GM23338 (cell line): ENCODE measurements around the gene LRFN4. TPM values are rescaled to one million over a fixed set of nuclear protein-coding genes. Genes with fewer than 3 reads are reported as not detected.

Experiments used
- ATAC-seq: fragments of 200-7000 bp; cut with Tn5 transposase; 3 replicates; pipeline ENCODE4 v1.9.1; 2020
- DNase-seq: peaks from one replicate; pipeline ENCODE4 v3.0.0-alpha.2; 2015; ENCODE audit warnings: low spot score
- H2AFZ ChIP-seq: fragments of 200-600 bp; sonication (generic); 2 replicates; pipeline ENCODE4 v1.8.0; 2016; ENCODE audit warnings: antibody characterized with exemption, mild to moderate bottlenecking, moderate library complexity
- H3F3A ChIP-seq: fragments of 200-600 bp; sonication (generic); replicated peaks from 2 replicates; pipeline ENCODE4 v1.8.0; 2017; ENCODE audit warnings: antibody characterized with exemption, mixed run types, low read depth
- H3K27ac ChIP-seq: fragments of 200-600 bp; sonication (generic); 2 replicates; pipeline ENCODE4 v1.6.1; 2016; ENCODE audit warnings: low read depth
- H3K27me3 ChIP-seq: fragments of 200-600 bp; sonication (generic); 2 replicates; pipeline ENCODE4 v1.8.0; 2016; ENCODE audit warnings: mild to moderate bottlenecking, mixed run types, moderate library complexity; ENCODE audit not compliant: insufficient read depth
- H3K36me3 ChIP-seq: fragments of 200-600 bp; sonication (generic); 2 replicates; pipeline ENCODE4 v1.8.0; 2016; ENCODE audit warnings: mild to moderate bottlenecking; ENCODE audit not compliant: insufficient read depth
- H3K4me1 ChIP-seq: fragments of 200-600 bp; sonication (generic); 2 replicates; pipeline ENCODE4 v1.8.0; 2016; ENCODE audit warnings: mild to moderate bottlenecking, moderate library complexity; ENCODE audit not compliant: insufficient read depth
- H3K4me2 ChIP-seq: fragments of 200-600 bp; sonication (generic); 2 replicates; pipeline ENCODE4 v1.7.1; 2017; ENCODE audit warnings: mixed run types
- H3K4me3 ChIP-seq: fragments of 200-600 bp; sonication (generic); 2 replicates; pipeline ENCODE4 v1.6.1; 2016; ENCODE audit warnings: mixed run types
- H3K79me2 ChIP-seq: fragments of 200-600 bp; sonication (generic); replicated peaks from 2 replicates; pipeline ENCODE4 v1.8.0; 2017; ENCODE audit warnings: mild to moderate bottlenecking; ENCODE audit not compliant: insufficient read depth
- H3K9me2 ChIP-seq: fragments of 200-600 bp; sonication (generic); 2 replicates; pipeline ENCODE4 v1.8.0; 2017; ENCODE audit not compliant: insufficient read depth
- H4K20me1 ChIP-seq: fragments of 200-600 bp; sonication (generic); replicated peaks from 2 replicates; pipeline ENCODE4 v1.8.0; 2017; ENCODE audit warnings: mild to moderate bottlenecking; ENCODE audit not compliant: insufficient read depth
- H3K27ac Mint-ChIP-seq: 2 replicates; pipeline ENCODE4 v1.8.0; 2020; ENCODE audit warnings: inconsistent platforms, mild to moderate bottlenecking, moderate library complexity, mixed read lengths
- H3K27me3 Mint-ChIP-seq: 3 replicates; pipeline ENCODE4 v1.8.0; 2022; ENCODE audit warnings: low read depth, mild to moderate bottlenecking, moderate library complexity, mixed read lengths, inconsistent platforms; ENCODE audit not compliant: insufficient read depth, poor library complexity
- H3K36me3 Mint-ChIP-seq: 3 replicates; pipeline ENCODE4 v1.8.0; 2021; ENCODE audit warnings: low read depth, mild to moderate bottlenecking, inconsistent platforms, moderate library complexity, mixed read lengths
- H3K4me1 Mint-ChIP-seq: 3 replicates; pipeline ENCODE4 v1.8.0; 2020; ENCODE audit warnings: mild to moderate bottlenecking, inconsistent platforms, mixed read lengths
- H3K4me3 Mint-ChIP-seq: 3 replicates; pipeline ENCODE4 v1.8.0; 2021; ENCODE audit warnings: moderate library complexity, mild to moderate bottlenecking, inconsistent platforms, mixed read lengths
- H3K9me3 Mint-ChIP-seq: 3 replicates; pipeline ENCODE4 v1.8.0; 2020; ENCODE audit warnings: moderate library complexity, mild to moderate bottlenecking, inconsistent platforms, mixed read lengths
- CREB1 ChIP-seq: fragments of 250-450 bp; sonication (Bioruptor Pico); IDR thresholded peaks from 2 replicates; pipeline ENCODE4 v1.5.0; 2020; ENCODE audit warnings: low read depth, mild to moderate bottlenecking, moderate library complexity
- CTCF ChIP-seq, 2 experiments: fragments of 200-600 bp in 1 of 2; sonication (generic) in 1 of 2; conservative IDR thresholded peaks; 2 replicates each; pipeline versions ENCODE4 v1.5.1 to v1.6.1; 2016 to 2017; ENCODE audit warnings: antibody characterized with exemption in 2 of 2, low read depth in 2 of 2, mild to moderate bottlenecking in 2 of 2, moderate library complexity in 1 of 2
- ETS1 ChIP-seq: IDR thresholded peaks from 2 replicates; pipeline ENCODE4 v1.6.1; 2016; ENCODE audit warnings: antibody characterized with exemption
- EZH2 ChIP-seq: fragments of 200-600 bp; sonication (generic); IDR thresholded peaks from one replicate; pipeline ENCODE4 v1.8.0; 2017; ENCODE audit warnings: antibody characterized with exemption, mild to moderate bottlenecking, low read depth; ENCODE audit not compliant: unreplicated experiment
- EZH2phosphoT487 ChIP-seq: fragments of 200-600 bp; sonication (generic); IDR thresholded peaks from one replicate; pipeline ENCODE4 v1.8.1; 2018; ENCODE audit warnings: antibody characterized with exemption; ENCODE audit not compliant: unreplicated experiment
- JUNB ChIP-seq: IDR thresholded peaks from one replicate; pipeline ENCODE4 v1.6.1; 2016; ENCODE audit warnings: antibody characterized with exemption; ENCODE audit not compliant: unreplicated experiment
- NANOG ChIP-seq: IDR thresholded peaks from 2 replicates; pipeline ENCODE4 v1.6.1; 2016; ENCODE audit warnings: antibody characterized with exemption, borderline replicate concordance
- POLR2AphosphoS5 ChIP-seq: IDR thresholded peaks from 2 replicates; pipeline ENCODE4 v1.6.1; 2016; ENCODE audit warnings: antibody characterized with exemption, low read depth
- REST ChIP-seq: IDR thresholded peaks from one replicate; pipeline ENCODE4 v1.6.1; 2018; ENCODE audit warnings: antibody characterized with exemption; ENCODE audit not compliant: unreplicated experiment
- STAT1 ChIP-seq: IDR thresholded peaks from one replicate; pipeline ENCODE4 v1.6.1; 2016; ENCODE audit warnings: antibody characterized with exemption; ENCODE audit not compliant: unreplicated experiment
- ZNF114 ChIP-seq: fragments of 250-450 bp; sonication (Bioruptor Pico); IDR thresholded peaks from 2 replicates; pipeline ENCODE4 v1.5.0; 2020; ENCODE audit warnings: mild to moderate bottlenecking, moderate library complexity
- ZNF462 ChIP-seq: fragments of 250-450 bp; sonication (Bioruptor Pico); IDR thresholded peaks from 2 replicates; pipeline ENCODE4 v1.5.0; 2020; ENCODE audit warnings: mild to moderate bottlenecking, moderate library complexity
- polyA plus RNA-seq: library from polyadenylated mRNA; unstranded; fragments of >200 nt; fragmentation: Nextera tagmentation; extraction: Ambion mirVana; gene quantifications from 2 replicates; pipeline ENCODE4 v1.2.1, GENCODE V29; 2016
- total RNA-seq: library from RNA; depleted of rRNA; stranded (reverse); fragments of >200 nt; shearing (Covaris generic); gene quantifications from 2 replicates; pipeline ENCODE4 v1.2.3, GENCODE V29; 2014

Gene LRFN4
- total and polyA plus RNA-seq, 2 experiments from 2014 or later: 9.8 to 63.5 TPM

DNA sequence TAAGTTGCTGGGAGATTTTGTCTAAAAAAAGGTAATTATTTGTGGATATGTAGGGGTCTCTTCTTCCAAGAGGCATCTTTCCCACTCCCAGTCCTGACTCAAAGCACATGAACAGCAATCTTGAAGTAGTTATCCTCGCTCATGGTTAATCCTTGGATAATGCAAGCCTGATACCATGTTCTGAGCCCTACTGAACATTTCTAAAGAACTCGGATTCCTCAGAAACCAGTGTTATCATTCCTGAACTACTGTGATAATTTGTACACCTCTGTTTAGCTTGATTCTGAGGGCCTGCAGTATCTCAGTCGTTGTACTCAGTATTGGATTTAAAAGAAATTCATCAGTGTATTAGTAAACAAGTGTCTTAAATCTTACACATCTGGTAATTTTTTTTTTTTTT lies 36.0 kb upstream of the LRFN4 start:
- H3K27ac Mint-ChIP-seq: no peak overlapping the region

More for the DNA sequence above, 36.0 kb upstream of the LRFN4 start:
- H3F3A ChIP-seq: no peaks in the 10 kb centered on the region
- H3K36me3 ChIP-seq: no peaks in the 10 kb centered on the region
- H3K9me2 ChIP-seq: no peaks in the 10 kb centered on the region
- Mint-ChIP-seq H3K9me3 (no peaks in the 10 kb centered on the region), H3K4me1 (no peaks in the 10 kb centered on the region), H3K4me3 (no peak overlapping the region), H3K27me3 (no peaks in the 10 kb centered on the region), H3K36me3 (no peaks in the 10 kb centered on the region)
- no peak overlapping the region for H3K4me2 ChIP-seq
- no peak for DNase-seq
- TF ChIP-seq JUNB (no peak), CREB1 (CRISPR knock-in tag) (no peak), EZH2phosphoT487 (no peak), REST (no peak), ZNF462 (CRISPR knock-in tag) (no peak), CTCF (conservative IDR thresholded peaks at IDR 0.05; ENCODE audit: low read depth in 2 of 2) (no peak), ZNF114 (CRISPR knock-in tag) (no peak), EZH2 (no peak), POLR2AphosphoS5 (no peak), STAT1 (no peak), ETS1 (no peak), NANOG (no peak)
- no peak overlapping the region for H2AFZ ChIP-seq
- no peaks in the 10 kb centered on the region for H3K4me1 ChIP-seq
- no peaks in the 10 kb centered on the region for H3K27me3 ChIP-seq
- no peaks in the 10 kb centered on the region for H3K79me2 ChIP-seq
- no peak for ATAC-seq
- H3K27ac ChIP-seq: no peak overlapping the region
- no peaks in the 10 kb centered on the region for H4K20me1 ChIP-seq
- no peak overlapping the region for H3K4me3 ChIP-seq
